HG03064 (cell line): ENCODE data around the gene MEP1B.
"Not testable (repeated sequence)": the region's sequence is repeated elsewhere in the genome, so short reads cannot be mapped to it uniquely, and the experiment has no call there.

ENCODE experiments used
- ATAC-seq: cut with Tn5 transposase; IDR thresholded peaks from one replicate; pipeline ENCODE4 v1.9.1; 2021; ENCODE audit warnings: low read depth; ENCODE audit not compliant: unreplicated experiment

MEP1B gene

GRCh38 chr18:32208023-32208422 lies 18.2 kb downstream of the MEP1B start:
- ATAC-seq = no peak

- no peak for ATAC-seq
These were observed 18.7 kb downstream of the MEP1B start for GRCh38 chr18:32208577-32208976.

GRCh38 chr18:32209685-32210445 lies 20.0 kb downstream of the MEP1B start:
- ATAC-seq = no peak

- no peak for ATAC-seq
These were observed 23.9 kb downstream of the MEP1B start for GRCh38 chr18:32213693-32214092.

- no peak for ATAC-seq
These were observed 26.6 kb downstream of the MEP1B start for GRCh38 chr18:32216390-32216789.

- no peak for ATAC-seq
These were observed 29.7 kb downstream of the MEP1B start for GRCh38 chr18:32219431-32220018.

- not testable (repeated sequence) for ATAC-seq
These were observed 43.5 kb downstream of the MEP1B start for GRCh38 chr18:32233348-32233747.

- no peak for ATAC-seq
These were observed 47.2 kb downstream of the MEP1B start for GRCh38 chr18:32237049-32237448.

GRCh38 chr18:32238635-32239268 lies 48.9 kb downstream of the MEP1B start:
- no peak for ATAC-seq

GRCh38 chr18:32242395-32242794 lies 52.6 kb downstream of the MEP1B start:
- no peak for ATAC-seq

- no peak for ATAC-seq
These were observed 53.5 kb downstream of the MEP1B start for GRCh38 chr18:32243358-32243757.

- ATAC-seq = no peak
These were observed 55.0 kb downstream of the MEP1B start for GRCh38 chr18:32244881-32245280.

GRCh38 chr18:32249147-32249929 lies 59.5 kb downstream of the MEP1B start:
- ATAC-seq = no peak

GRCh38 chr18:32251466-32251865 lies 61.6 kb downstream of the MEP1B start:
- no peak for ATAC-seq

- no peak for ATAC-seq
These were observed 62.5 kb downstream of the MEP1B start for GRCh38 chr18:32252141-32252860.

GRCh38 chr18:32255570-32255969 lies 65.7 kb downstream of the MEP1B start:
- ATAC-seq = no peak

- ATAC-seq = no peak
These were observed 67.4 kb downstream of the MEP1B start for GRCh38 chr18:32257084-32257785.

- no peak for ATAC-seq
These were observed 68.3 kb downstream of the MEP1B start for GRCh38 chr18:32258148-32258547.

GRCh38 chr18:32258558-32259204 lies 68.8 kb downstream of the MEP1B start:
- no peak for ATAC-seq
